Type B pancreatic cell (in vitro differentiated cells): Measurements from ENCODE around the gene FEZ2. TPM values are rescaled to one million over a fixed set of nuclear protein-coding genes. Genes with fewer than 3 reads are reported as not detected.

Experiments used
- DNase-seq: peaks from one replicate; pipeline ENCODE4 v3.0.0; 2021; ENCODE audit warnings: mixed read lengths; ENCODE audit not compliant: unreplicated experiment; ENCODE audit errors: extremely low spot score
- H3K27ac Mint-ChIP-seq: 2 replicates; pipeline ENCODE4 v1.8.0; 2021; ENCODE audit warnings: mild to moderate bottlenecking, mixed read lengths
- H3K27me3 Mint-ChIP-seq: 2 replicates; pipeline ENCODE4 v1.8.0; 2021; ENCODE audit warnings: mixed read lengths
- H3K36me3 Mint-ChIP-seq: 2 replicates; pipeline ENCODE4 v1.8.0; 2021; ENCODE audit warnings: mixed read lengths
- H3K4me1 Mint-ChIP-seq: one replicate; pipeline ENCODE4 v1.8.0; 2021; ENCODE audit warnings: mixed read lengths; ENCODE audit not compliant: unreplicated experiment
- H3K4me3 Mint-ChIP-seq: 2 replicates; pipeline ENCODE4 v1.8.0; 2021; ENCODE audit warnings: mild to moderate bottlenecking, mixed read lengths
- H3K9me3 Mint-ChIP-seq: 2 replicates; pipeline ENCODE4 v1.8.0; 2021; ENCODE audit warnings: mixed read lengths
- total RNA-seq: library from RNA; stranded (reverse); gene quantifications from 2 replicates; pipeline ENCODE4 v1.2.1, GENCODE V29; 2021; ENCODE audit warnings: low replicate concordance
- TF ChIP-seq, protein P1 (sequence below): fragments of 200-600 bp; sonication (generic); conservative IDR thresholded peaks from 2 replicates; pipeline ENCODE4 v1.5.0; 2021; ENCODE audit warnings: antibody characterized with exemption, mild to moderate bottlenecking

Gene FEZ2
- total RNA-seq, 1 donor from 2014 or later, result 34.4 TPM

DNA sequence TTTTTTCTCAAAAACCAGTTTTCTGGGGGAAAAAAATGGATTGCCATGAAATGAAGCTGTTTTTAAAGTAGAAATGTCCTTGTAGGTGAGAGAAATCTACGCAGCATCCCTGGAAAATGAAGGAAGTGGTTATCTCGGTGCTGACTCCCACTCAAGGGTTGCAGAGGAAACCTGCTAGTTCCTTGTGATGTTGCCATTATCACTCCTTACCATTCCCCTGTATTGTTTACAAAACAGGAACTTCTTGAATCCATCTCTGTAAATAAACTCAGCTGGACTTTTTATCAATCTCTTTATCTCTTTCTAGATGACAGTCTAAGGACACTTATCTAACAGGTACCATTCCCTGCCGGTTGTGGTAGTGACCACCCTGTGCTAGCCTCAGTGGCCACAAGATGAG is 61.2 kb downstream of the FEZ2 start:
- no peak for DNase-seq
- TF ChIP-seq, protein P1, sequence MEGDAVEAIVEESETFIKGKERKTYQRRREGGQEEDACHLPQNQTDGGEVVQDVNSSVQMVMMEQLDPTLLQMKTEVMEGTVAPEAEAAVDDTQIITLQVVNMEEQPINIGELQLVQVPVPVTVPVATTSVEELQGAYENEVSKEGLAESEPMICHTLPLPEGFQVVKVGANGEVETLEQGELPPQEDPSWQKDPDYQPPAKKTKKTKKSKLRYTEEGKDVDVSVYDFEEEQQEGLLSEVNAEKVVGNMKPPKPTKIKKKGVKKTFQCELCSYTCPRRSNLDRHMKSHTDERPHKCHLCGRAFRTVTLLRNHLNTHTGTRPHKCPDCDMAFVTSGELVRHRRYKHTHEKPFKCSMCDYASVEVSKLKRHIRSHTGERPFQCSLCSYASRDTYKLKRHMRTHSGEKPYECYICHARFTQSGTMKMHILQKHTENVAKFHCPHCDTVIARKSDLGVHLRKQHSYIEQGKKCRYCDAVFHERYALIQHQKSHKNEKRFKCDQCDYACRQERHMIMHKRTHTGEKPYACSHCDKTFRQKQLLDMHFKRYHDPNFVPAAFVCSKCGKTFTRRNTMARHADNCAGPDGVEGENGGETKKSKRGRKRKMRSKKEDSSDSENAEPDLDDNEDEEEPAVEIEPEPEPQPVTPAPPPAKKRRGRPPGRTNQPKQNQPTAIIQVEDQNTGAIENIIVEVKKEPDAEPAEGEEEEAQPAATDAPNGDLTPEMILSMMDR, result no peak
- Mint-ChIP-seq H3K27me3 (no peaks in the 10 kb centered on the region), H3K4me1 (no peaks in the 10 kb centered on the region), H3K36me3 (peaks cover 18% of the 10 kb centered on the region), H3K9me3 (no peaks in the 10 kb centered on the region), H3K4me3 (no peak overlapping the region), H3K27ac (no peak overlapping the region)

DNA sequence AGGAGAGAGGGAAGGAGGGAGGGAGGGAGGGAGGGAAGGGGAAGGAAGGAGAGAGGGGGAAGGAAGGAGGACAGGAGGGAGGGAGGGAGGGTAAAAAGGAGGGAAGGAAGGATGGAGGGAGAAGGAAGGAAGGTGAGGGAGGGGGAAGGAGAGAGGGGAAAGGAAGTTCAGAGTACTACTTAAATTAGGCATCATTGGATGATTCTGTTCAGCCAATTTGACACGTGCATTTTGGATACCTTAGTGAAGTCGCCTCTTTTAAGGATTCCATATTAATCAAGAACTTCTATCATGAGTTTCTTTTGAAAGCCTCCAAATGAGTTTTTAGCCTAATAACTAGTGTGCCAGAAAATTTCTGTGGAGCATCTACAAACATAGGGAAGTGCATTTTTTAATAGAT is 62.9 kb downstream of the FEZ2 start:
- Mint-ChIP-seq H3K36me3 (peaks cover 18% of the 10 kb centered on the region), H3K4me1 (peaks cover 12% of the 10 kb centered on the region), H3K4me3 (no peak overlapping the region), H3K27me3 (no peaks in the 10 kb centered on the region), H3K27ac (no peak overlapping the region), H3K9me3 (no peaks in the 10 kb centered on the region)
- TF ChIP-seq, protein P1, result no peak
- no peak for DNase-seq

DNA sequence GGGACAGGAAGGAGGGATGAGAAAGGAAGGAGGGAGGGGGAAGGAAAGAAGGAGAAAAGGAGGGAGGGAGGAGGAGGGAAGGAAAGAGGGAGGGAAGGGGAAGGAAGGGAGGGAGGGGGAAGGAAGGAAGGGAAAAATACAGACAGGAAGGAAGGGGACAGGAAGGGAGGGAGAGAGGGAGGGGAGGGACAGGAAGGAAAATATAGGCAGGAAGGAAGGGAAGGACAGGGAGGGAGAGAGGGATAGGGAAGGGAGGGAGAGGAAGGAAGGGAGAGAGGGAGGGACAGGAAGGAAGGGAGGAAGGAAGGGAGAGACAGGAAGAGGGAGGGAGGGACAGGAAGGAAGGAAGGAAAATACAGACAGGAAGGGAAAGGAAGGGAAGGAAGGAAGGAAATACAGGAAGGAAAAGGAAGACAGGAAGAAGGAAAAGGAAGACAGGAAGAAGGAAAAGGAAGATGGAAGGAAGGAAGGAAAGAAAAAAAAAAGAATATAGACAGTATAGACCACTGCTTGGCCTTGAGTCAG is 63.6 kb downstream of the FEZ2 start:
- Mint-ChIP-seq H3K4me1 (peaks cover 15% of the 10 kb centered on the region), H3K4me3 (no peak overlapping the region), H3K27me3 (no peaks in the 10 kb centered on the region), H3K9me3 (no peaks in the 10 kb centered on the region), H3K36me3 (peaks cover 18% of the 10 kb centered on the region), H3K27ac (no peak overlapping the region)
- TF ChIP-seq, protein P1, result no peak
- no peak for DNase-seq

DNA sequence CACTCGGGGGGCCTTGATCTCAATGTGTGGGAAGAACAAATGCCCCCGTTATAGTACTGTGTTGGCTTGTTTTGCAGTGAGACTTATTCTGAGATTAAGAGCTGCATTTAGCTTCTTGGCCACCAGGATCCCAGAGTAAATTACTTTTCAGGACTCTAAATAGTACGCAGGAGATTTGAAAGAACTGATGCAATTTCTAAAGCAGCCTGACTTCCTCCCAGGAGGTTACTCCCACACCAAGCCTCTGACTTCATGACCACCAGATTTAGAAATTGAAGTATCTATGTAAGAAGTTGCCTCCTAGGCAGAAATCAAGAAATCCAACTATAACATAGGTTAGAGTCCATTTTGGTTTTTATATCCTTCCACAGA is 67.0 kb downstream of the FEZ2 start:
- Mint-ChIP-seq H3K4me3 (no peak overlapping the region), H3K9me3 (no peaks in the 10 kb centered on the region), H3K4me1 (peaks cover 15% of the 10 kb centered on the region), H3K27me3 (no peaks in the 10 kb centered on the region), H3K36me3 (peaks cover 8% of the 10 kb centered on the region), H3K27ac (no peak overlapping the region)
- no peak for DNase-seq
- TF ChIP-seq, protein P1, result peak; percentile 48

DNA sequence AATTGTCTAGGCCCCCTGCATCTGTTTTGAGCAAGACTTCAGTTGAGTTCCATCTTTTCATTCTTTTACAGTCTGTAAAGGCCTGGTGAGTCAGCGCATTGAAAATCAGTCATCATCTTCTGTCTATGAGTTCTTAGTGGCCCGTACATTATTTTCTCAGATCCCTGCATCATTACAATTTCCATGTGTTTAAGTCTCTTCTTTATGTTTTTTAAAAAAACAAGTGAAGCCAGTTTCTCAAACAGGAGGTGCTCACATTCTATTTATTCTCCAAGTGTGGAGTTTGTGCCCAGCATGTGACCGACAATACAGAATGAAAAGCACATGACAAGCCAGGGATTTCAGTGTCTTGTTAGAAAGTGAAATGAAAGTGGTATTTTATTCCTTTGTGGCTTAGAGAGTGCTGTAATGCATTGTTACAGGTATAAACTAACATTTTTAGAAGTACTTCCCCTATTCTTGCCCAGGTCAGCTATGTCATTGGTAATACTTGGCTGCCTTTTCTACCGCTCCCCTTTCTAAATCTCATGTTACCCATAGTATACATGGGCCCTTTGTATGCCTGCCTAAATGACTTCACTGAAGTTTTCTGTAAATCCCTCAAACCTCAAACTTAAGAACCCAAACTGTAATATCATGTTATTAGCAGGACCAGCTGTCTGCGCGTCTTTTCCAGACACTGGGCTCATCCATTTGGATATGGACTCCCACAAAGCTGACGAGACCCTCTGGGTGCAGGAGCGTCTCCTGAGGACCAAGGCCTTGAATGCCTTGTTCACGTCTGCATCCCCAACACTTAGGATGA is 67.6 kb downstream of the FEZ2 start:
- H3K27ac Mint-ChIP-seq, result no peak overlapping the region
- no peaks in the 10 kb centered on the region for H3K9me3 Mint-ChIP-seq
- peaks cover 15% of the 10 kb centered on the region for H3K4me1 Mint-ChIP-seq
- H3K27me3 Mint-ChIP-seq, result no peaks in the 10 kb centered on the region
- TF ChIP-seq, protein P1, result no peak
- peaks cover 8% of the 10 kb centered on the region for H3K36me3 Mint-ChIP-seq
- no peak overlapping the region for H3K4me3 Mint-ChIP-seq
- no peak for DNase-seq
